ENCODE results near the gene A3GALT2.

DNA sequence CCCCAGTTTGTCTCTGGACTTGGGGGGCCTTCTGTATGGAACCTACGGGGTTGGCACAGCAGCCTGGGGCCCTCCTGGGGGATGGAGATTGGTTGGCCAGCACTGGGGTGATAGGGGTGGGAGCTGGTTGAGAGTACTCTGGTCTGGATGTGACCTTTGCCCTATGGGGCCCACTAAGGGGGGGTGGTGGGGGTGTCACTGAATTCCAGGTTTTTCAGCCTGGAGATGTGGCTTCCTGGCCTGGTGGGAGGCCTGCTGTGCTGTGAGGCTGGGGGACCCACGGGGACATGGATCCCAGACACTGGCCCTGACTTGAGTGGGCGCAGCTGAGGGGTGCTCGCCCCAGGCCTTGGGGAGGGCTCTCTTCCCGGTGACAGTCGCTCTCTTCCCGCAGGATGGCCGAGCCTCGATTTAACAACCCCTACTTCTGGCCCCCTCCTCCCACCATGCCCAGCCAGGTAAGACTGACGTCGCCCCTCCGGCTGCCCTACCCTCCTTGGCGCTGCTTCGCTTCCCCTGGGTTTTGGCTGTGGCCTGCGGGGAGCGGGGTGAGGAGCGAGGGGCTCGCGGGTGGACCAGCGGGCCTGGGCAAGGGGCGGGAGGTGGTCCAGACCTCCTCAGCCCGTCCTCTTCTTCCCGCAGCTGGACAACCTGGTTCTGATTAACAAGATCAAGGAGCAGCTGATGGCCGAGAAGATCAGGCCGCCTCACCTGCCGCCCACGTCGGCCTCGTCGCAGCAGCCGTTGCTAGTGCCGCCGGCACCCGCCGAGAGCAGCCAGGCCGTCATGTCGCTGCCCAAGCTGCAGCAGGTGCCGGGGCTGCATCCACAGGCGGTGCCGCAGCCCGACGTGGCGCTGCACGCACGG lies 45.0 kb downstream of the A3GALT2 start:
- TF ChIP-seq, protein P1, sequence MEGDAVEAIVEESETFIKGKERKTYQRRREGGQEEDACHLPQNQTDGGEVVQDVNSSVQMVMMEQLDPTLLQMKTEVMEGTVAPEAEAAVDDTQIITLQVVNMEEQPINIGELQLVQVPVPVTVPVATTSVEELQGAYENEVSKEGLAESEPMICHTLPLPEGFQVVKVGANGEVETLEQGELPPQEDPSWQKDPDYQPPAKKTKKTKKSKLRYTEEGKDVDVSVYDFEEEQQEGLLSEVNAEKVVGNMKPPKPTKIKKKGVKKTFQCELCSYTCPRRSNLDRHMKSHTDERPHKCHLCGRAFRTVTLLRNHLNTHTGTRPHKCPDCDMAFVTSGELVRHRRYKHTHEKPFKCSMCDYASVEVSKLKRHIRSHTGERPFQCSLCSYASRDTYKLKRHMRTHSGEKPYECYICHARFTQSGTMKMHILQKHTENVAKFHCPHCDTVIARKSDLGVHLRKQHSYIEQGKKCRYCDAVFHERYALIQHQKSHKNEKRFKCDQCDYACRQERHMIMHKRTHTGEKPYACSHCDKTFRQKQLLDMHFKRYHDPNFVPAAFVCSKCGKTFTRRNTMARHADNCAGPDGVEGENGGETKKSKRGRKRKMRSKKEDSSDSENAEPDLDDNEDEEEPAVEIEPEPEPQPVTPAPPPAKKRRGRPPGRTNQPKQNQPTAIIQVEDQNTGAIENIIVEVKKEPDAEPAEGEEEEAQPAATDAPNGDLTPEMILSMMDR (IDR thresholded peaks at IDR 0.05): no peak
- TF ChIP-seq POLR2A (IDR thresholded peaks at IDR 0.05) (no peak), EP300 (IDR thresholded peaks at IDR 0.05) (no peak)

Data from stomach (tissue), 4 donors.